HG02610 (cell line): ENCODE data around the gene ENOPH1.

ENCODE experiments used
- ATAC-seq: cut with Tn5 transposase; IDR thresholded peaks from one replicate; pipeline ENCODE4 v1.9.1; 2021; ENCODE audit warnings: mild to moderate bottlenecking, moderate library complexity; ENCODE audit not compliant: unreplicated experiment

Gene ENOPH1

DNA sequence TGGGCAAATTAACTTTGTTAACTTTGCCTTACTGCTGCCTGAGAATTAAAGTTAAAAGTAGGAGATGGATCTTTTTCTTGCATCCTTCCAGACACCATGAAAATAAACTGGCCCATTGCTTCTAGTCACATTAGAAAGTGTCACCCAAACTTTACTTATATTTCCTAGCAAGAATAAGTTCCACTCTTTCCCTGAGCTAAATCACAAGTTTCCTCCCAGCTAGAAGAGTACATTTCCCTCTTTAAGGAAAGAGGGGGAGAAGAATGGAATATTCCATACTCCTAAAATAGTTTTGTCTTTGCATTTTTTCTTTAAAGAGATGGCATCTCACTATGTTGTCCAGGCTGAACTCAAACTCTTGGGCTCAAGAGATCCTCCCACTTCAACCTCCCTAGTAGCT is 77.6 kb downstream of the ENOPH1 start:
- no peak for ATAC-seq

- no peak for ATAC-seq
Measured at GRCh38 chr4:82508806-82509428, 78.5 kb downstream of the ENOPH1 start.

GRCh38 chr4:82510216-82510615 is 79.8 kb downstream of the ENOPH1 start:
- no peak for ATAC-seq
